Umbilical cord (tissue), 2 donors: ENCODE results near the gene IRF2BP2. TPM values are rescaled to one million over a fixed set of nuclear protein-coding genes. Genes with fewer than 3 reads are reported as not detected.

Experiments used
- DNase-seq: peaks from one replicate; pipeline ENCODE4 v3.0.0-alpha.2; 2015; ENCODE audit warnings: low spot score
- total RNA-seq: library from RNA; depleted of rRNA; stranded (reverse); fragments of >200 nt; gene quantifications from one replicate; pipeline ENCODE4 v1.2.3, GENCODE V29; 2014; ENCODE audit warnings: low replicate concordance; ENCODE audit not compliant: insufficient read depth

The IRF2BP2 gene
- total RNA-seq, 1 donor from 2014 or later: 63.8 TPM

DNA sequence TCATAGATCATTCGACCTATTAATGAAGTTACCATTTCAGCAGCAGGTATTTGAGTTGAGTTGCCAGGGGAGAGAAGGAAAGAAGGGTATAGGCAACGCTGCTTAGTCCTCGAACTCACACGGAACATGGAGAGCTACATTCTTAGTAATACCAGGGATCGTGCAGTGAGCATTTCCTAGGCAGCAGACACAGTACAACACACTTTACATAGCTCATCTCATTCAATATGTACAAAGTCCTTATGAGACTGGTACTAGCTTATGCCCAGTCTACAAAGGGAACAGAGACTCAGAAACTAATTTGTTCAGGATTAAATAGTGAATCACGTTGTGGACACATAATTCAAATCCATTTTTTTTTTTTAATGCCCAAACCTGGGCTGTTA is 25.6 kb downstream of the IRF2BP2 start:
- DNase-seq: no peak

DNA sequence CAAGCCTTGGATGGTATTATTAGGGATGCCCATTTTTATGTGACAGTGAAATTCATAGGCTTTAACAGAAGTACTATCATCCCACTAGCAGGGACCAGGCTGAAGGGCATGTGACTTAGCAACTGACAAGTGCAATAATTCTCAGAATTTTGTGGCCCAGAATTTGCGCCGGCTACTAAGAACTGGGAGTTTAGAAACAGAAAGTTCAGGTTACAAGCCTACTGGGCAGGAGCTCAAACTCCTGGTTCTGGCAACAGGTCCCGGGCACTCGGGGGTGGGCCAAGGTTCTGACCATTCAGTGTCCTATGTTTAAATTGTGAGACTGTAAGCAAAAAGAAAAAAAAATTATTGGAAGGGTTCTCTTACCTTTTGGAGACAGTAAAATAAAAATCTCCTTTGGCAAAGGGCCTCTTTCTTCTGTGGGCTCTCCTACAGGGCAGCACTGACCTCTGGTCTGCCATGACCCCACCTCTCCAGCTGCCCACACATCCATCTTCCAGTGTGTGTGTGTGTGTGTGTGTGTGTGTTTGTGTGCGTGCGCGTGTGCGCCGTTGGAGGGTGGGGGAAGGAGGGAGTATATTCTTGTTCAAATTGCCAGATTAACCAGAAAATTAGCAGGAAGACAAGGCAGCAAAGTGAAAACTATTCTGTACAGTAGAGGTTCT is 26.1 kb downstream of the IRF2BP2 start:
- DNase-seq: no peak

DNA sequence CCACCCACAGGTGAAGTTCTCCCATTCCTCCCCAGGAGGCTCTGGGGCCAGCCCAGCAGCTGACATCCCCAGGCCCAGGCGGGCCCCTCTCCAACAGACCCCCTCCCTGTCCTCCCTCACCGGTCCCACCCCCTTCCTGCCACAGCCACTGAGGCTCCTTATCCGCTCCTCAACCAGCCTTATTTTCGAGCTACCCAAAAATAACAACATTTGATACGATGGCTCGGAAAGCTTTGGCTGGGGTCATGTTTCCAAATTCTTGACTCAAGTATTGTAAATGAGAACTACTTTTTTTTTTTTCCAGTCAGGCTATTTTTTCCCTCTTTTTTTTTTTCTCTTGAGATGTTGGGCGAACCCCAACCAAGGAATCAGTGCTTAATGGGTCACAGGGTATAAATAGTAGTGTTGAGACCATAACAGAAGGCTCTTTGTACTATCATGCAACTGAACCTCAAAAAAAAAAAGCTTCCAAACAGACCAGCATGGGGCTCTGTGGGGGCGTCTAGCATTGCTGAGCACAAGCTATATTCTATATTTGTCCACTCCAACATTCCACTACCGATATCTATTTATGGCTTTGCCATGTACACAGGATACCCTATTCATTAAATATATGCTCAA is 27.2 kb downstream of the IRF2BP2 start:
- peak; percentile 67 for DNase-seq

DNA sequence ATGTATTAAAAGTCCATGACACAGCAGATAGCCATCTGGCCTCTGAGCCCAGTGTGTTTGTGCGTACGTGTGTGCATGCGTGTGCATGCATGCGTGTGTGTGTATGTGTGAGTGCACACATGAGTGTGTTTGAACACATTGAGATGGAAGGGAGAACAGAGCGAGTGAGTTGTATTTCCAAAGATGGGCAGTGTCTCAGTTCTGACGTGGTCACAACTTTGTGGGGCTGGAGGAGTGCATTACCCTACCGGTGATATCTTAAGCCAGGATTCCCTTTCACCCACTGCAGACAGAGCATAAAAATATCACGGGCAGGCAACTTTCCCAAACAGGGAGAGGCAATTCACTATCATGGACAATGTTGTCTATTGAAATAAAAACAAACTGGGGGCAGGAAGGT is 27.8 kb downstream of the IRF2BP2 start:
- DNase-seq: peak; percentile 84

DNA sequence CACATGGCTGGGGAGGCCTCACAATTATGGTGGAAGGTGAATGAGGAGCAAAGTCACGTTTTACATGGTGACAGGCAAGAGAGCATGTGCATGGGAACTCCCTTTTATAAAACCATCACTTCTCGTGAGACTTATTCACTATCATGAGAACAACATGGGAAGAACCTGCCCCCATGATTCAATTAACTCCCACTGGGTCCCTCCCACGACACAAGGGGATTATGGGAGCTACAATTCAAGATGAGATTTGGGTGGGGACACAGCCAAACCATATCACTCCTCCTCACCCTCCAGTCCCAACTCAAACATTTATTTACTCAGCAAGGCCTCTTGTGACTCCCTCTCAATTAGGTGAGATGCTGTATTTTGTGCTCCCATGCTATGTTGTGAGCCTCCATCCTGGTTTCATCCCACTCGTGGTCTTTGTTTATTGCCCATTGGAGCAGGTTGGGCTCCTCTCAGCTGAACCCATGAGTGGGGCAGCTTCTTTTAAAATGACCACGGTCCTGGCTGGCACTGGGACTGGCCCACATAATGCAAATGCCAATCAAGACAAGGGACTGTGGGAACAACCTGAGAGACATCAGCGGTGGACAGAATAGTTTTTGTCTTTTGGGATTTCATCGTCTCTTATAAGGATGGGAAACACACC is 28.8 kb downstream of the IRF2BP2 start:
- DNase-seq: no peak

DNA sequence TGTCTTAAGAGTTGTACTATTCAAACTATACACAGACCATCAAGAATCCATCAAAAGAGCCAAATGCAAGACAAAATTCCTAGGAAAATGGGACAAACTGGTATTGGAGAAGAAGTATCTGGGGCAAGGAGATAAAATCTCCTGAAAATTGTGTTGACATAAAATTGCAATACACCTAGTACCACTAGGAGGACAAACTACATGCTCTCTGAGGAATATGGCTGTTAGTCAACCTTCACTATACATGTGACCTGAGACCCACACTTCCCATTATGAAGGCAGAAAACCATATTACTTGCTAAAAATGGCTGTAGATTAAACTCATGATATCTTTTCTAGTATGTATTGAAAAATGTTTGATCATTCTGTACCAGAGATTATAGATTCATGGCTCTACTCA is 30.0 kb downstream of the IRF2BP2 start:
- DNase-seq: no peak

DNA sequence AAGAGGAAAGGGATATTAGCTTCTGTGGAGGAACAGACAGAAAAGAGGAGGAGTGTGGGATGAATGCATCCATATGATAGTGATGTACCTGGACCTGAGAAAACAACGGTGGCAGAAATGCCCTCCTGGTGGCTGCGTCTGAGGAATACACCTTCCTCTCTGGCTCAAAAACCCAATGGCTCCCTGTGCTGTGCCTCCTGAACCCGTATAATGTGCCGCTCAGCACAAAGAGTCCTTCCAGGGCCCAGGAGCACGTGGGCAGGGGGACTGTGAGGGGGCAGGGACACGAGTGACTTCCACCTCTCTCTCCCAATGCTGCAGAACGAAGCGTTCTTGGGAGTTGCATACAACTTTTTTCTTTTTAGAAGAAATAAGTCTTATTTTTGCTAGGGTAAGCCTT is 31.2 kb downstream of the IRF2BP2 start:
- no peak for DNase-seq

DNA sequence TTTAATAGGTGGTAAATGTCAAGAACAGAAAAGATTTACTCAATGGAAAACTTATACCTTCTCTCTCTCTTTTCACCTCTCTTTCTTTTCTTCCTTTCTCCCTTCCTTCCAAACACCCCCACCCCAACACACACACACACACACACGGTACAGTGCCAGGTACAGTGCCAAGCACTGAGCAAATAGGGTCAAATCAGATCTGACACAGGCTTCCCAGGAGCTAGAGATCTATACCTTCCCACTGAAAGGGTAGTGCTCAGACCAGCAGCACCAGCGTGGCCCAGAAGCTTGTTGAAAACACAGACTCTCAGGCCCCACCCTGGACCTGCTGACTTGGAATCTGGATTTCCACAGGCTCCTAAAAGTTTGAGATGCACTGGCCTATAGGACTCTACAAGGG is 31.9 kb downstream of the IRF2BP2 start:
- DNase-seq: no peak

DNA sequence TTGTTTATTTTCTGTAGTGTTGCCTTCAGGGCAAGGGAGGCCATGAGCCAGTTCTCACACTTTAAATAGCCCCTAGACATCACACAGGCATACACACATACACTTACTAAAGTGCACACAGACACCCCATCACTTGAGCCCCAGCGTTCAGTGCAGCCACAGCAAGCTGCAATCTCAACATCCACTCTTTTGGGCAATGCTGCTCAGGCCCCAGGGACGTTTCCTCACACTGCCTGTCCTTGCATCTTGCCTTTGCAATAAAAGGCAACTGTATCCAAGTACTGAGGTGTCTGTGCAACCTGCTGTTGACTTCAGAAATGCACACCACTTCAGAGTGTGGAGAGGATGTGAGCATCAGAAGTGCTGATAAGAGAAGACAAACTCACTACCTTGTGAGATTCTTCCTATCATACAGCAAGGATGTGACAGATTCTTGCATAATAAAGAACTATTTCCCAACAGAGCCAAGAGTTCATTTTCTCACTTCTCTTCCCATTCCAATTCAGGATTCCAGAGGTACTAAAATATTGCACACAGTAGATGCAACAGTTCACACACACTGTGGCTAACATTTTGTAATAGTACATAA is 36.2 kb downstream of the IRF2BP2 start:
- no peak for DNase-seq

DNA sequence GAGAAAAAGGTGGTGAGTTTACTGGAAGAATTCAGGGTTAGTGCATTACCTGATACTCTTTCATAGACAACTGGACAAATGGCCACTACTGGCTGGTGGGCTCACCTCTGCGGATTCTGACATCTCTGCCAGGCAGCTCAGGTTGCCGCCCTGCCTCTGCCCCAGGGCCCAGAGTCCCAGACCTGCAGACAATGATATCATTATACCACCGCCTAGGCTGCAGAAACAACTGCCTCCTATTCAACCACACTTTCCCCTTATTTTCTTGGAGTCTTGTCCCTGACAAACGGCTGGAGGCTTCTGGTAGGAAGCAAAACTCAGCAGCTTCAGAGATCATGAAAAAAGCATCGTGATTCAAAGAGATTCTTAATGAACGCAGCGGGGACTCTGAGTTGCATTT is 37.0 kb downstream of the IRF2BP2 start:
- DNase-seq: no peak

DNA sequence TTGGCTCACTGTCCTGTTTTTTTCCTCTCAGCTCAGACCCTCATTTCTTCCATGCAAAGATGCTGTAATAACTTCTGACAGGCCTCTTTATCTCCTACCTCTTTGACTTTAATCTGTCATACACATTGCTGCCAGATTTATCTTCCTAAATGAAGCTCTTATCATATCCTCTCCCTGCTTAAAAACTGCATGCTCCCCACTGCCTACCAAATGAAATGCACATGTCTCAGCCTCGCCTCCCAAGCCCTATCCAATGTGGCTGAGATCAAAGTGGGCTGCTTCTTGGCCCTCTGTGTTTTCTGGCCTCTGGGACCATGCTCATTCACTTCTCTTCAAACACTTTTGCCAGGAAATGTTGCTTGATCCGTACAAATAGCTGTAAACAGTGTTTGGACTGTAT is 38.3 kb downstream of the IRF2BP2 start:
- DNase-seq: peak; percentile 64

DNA sequence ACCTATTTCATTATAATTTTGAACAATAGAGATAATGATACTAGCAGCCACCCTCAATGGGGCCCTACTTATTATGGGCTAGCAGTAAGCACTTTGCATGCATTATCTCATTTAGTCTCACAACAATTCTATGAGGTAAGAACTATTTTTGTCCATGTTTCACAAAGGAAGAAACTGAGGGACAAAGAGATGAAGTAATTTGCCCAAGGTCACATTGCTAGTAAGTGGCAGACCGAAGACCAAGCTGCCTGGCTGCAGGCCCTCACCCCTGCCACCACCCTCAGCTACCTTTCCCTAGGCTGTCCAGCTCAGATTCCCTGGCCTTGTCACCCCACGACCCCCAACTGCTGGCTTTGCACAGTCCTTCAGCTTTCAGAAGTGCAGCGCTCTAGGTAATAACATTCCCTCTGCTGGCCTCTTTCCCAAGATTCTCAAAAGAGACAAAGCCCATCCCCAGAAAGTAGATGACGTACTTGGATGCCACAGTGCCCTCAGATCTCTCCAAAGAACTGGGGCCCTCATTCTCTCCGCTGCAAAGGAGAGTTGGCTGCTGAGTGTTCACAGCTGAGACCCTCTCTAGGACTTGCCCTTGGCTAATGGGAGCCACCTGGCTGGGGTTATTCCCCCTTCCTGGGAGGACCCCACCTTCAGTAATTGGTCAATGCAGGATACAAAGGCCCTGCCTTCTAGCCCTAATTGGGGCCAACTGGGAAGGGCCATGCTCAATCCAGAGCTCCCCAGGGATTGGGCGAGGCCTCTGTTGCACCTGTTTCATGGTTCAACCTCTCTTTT is 39.5 kb downstream of the IRF2BP2 start:
- DNase-seq: no peak

DNA sequence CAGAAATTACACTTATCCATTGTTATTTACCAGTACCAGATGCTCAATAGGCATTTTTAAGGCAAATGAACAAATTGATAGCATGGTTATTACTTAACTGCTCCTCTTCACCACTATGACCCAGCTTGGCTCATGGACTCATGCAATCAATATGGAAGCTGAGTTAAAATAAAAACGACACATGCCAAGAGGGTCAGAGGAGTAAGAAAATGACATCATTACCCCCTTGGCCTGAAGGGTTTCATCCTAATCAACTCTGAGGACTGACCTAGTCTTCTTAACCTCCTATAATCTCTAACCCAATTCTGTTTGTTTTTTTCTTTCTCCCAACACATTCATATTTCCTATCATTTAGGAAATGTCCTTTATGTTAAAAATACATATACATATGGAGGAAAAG is 41.6 kb downstream of the IRF2BP2 start:
- DNase-seq: no peak

DNA sequence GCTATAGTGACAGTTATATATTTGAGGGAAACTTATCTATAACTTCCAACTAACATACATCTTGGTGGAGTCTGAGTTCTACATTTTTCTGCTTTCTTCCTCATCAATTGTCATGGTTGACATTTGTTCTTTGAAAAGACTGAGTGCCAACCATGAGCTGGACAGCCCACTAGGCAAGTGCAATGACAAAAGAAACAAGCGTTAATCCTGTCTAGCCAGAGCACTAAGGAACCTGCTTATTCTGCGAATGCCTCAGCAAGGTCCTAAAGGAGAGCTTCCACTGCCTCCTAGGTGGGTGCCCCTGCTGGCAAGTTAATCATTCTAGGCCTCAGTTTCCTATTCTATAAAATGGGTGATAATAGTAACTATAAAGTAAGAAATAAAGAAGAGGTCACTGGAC is 44.8 kb downstream of the IRF2BP2 start:
- DNase-seq: no peak

DNA sequence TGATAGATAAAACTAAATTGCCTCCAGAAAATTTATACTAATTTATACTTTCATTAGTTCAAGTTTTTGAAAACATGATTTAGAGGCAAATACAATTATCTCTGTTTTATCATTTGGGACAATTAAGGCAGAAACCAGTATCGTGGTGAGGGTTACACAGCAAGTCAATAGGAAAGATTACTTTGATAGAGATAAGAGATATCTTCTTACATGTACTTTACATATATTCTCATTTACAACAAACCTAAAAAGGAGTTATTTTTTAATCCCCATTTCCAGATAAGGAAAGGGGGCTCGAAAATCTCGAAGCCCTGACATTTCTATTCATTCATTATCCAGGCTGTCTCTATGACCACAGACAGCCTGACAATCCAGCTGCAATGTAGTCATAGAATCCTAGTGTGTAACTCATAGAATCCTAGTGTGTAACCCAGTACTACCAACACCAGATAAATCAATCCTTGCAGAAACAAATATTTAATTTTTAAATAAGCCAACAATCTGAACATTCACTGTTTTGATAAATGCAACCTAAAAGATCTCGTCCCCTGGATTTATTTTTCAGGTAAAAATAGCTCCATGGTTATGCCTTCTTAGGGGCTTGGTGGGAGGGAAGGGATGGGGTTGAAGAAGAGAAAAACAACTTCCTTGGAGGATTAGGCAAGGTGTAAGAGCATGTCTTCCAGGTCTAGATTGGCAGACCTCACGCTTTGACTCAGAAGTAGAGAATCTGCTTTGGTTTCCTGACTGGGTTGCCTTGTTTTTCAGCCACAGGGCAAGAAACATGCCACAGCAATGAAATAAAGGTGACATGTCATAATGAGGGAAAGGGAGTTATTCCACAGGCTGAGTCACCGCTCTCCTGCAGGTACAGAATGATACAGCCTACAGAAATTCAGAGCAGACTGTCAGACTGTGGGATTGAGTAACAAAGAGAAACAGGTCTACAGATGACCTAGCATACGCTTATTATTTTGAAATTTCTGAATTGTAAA is 45.6 kb downstream of the IRF2BP2 start:
- peak; percentile 82 for DNase-seq

DNA sequence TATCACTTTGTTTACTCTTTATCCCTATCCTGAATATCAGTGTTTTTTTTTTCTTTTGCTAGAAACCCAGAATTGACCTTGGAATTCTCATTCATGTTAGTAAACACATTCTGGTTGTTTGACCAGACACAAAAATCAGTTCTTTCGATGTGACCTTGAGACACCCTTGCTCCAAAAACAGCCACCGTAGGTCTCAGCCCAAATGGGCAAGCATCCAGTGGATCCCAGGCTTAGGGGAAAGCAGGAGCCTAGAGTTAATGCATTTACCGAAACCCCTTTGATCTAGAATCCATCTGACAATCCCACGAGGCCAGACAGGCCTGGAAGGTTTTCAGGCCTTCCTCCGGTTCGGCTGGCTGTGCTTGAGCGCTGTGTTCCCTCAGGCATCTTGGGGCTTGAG is 47.6 kb downstream of the IRF2BP2 start:
- peak; percentile 91 for DNase-seq

DNA sequence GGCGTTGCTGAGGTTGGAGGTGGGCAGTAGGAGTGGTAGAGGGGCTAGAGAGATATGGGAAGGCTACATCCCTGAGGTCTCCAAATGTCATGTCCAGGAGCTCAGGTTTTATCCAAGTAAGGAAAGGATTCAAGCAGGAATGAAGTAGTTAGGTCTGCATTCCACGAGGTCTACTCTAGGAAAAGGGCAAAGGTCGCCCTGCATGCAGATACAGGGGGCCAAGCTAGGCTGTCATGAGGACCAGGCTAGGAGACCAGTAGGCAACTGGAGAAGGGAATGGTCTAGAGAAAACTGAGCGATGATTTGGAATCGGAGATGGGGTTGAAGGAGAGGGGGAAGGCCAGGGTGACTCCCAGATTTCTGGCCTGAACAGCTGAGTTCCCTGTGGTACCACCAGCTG is 48.7 kb downstream of the IRF2BP2 start:
- DNase-seq: no peak

DNA sequence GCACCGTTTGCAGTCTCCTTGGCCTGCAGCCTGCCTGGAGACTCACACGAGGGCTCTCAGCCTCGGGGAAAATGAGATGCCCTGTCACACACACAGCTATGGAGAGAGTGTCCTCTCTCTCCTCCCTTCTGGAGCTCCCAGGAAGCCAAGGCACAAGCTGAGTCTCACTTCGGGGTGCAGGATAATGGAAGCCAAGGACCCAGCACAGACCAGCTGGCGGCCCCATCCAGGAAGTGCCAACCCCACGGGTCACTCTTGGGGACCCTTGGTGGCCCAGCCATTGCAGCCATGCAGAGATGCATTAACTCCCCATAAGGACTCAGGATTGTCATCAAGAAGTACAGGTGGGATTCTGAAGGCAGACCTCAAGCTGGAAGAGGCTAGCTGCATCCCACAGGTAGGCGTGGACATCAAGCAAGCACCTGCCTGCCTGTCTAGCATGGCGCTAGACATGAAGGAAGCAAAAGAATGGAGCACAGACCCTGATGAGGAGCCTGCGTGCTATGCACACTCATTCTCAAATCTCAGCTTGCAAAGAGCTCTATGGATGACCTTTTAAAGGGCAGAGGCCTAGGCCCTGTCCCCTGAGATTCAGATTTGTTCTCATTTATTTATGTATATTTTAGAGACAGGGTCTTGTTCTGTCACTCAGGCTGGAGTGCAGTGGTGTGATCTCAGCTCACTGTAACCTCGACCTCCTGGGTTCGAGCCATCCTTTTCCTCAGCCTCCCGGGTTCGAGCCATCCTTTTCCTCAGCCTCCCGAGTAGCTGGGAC is 49.9 kb downstream of the IRF2BP2 start:
- no peak for DNase-seq

DNA sequence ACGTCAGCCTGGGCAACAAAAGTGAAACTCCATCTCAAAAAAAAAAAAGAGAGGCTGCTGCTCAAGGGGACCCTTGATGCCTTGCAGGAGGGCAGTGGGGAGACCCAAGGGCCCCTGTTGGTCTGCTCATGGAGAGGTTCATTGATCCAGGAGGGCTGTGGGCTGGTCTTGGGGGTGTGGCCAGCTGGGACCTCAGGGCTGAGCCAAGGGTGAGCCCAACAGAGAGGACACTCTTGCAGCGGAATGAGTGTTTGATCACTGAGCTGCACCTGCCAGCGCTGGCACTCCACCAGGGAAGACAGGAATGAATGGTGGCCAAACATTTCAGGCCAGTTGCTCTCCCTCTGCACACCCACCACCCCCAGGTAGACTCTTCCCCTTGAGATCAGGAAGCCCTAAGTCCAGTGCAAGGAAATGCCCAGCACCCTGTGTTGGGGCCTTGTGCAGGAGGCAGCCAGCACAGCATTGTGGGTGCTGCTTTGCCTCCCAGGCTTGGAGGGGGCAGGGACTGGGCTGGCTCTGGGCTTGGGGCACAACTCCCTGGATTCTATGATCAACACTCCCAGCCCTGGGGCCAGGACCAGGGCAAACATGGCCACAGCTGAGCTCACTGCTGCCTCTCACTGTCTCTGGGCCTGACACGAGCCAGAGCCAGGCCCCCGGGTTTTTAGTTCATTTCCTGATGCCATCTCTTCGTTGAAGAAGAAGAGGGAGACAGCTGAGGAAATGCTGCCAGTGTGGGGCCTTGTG is 50.7 kb downstream of the IRF2BP2 start:
- no peak for DNase-seq
